DMS153 (cell line): ENCODE data around the gene FMN1.

Source experiments
- DNase-seq: peaks from one replicate; lab custom pipeline; 2025; lab: John Stamatoyannopoulos, UW

The FMN1 gene

DNA sequence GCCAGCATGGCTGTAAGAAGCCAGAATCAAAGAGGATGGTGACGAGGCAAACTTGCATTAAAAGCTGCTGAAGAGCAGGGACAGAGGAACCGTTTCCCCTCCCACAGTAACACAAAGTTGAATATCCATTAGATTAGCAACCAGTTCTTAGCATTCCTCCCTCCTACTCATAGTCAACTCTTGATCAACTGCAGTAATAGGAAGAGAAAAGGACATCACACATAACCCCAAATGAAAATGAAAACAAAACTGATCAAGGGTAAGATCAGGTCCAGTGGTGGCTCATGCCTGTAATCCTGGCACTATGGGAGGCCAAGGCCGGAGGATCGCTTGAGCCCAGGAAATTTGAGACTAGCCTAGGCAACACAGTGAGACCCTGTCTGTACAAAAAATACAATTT is 311.6 kb downstream of the FMN1 start:
- DNase-seq, result no peak

DNA sequence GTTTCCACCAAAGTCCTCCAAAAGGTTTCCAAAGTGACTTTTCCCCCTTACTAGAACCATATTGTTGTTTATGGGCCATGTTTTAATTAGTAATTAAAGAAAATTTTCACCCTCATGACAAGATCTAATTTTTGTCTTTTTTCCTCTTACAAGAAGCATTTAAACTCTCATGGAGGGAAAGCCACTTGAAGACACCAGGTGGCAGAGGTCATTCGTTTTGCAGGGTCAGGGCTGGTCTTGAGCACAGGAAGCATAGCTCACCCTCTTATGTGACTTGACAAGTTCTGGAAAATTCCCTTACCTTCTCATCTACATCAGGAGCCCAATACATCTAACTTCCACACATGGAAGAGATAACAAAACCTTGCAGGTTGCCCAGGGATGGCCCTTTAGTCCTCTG is 313.0 kb downstream of the FMN1 start:
- no peak for DNase-seq

DNA sequence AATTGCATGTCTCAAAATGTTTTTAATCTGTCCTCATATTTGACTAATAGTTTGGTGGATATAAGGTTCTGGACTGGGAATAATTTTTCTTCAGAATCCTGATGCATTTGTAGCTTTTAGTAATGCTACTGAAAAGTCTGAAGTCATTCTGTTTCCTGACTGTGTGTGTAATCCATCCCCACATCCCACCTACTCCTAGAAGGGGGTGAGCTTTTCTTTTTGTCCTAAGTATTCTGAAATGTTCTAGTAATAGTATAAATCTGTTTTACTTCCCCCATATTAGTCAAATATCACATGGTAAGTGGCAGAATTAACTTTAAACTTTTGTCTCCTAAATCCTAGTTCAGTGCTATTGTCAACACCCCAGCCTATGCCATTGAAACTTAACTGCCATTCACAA is 313.9 kb downstream of the FMN1 start:
- no peak for DNase-seq

DNA sequence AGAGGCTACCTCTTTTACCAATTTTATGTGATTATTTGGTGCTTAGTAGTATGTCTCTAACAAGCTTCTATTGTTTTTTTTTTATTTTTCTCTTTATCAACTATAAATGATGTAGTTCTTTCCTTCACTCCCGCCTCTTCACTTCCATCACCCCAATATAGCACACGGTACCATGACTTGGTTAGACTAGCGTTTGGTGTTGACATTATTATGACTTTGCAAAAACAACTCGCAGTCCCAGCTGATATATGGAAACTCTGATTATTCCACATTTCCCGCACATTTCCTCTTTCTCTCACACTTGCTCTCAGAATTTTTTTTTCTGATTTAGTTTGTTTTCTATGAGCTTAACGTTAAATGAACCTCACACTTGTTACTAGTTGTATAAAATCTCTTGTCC is 314.5 kb downstream of the FMN1 start:
- no peak for DNase-seq

- no peak for DNase-seq
Observed at GRCh38 chr15:32878869-32879805, 315.4 kb downstream of the FMN1 start.

- no peak for DNase-seq
Observed at GRCh38 chr15:32878342-32878741, 316.2 kb downstream of the FMN1 start.

- no peak for DNase-seq
Observed at GRCh38 chr15:32877252-32878019, 317.1 kb downstream of the FMN1 start.

DNA sequence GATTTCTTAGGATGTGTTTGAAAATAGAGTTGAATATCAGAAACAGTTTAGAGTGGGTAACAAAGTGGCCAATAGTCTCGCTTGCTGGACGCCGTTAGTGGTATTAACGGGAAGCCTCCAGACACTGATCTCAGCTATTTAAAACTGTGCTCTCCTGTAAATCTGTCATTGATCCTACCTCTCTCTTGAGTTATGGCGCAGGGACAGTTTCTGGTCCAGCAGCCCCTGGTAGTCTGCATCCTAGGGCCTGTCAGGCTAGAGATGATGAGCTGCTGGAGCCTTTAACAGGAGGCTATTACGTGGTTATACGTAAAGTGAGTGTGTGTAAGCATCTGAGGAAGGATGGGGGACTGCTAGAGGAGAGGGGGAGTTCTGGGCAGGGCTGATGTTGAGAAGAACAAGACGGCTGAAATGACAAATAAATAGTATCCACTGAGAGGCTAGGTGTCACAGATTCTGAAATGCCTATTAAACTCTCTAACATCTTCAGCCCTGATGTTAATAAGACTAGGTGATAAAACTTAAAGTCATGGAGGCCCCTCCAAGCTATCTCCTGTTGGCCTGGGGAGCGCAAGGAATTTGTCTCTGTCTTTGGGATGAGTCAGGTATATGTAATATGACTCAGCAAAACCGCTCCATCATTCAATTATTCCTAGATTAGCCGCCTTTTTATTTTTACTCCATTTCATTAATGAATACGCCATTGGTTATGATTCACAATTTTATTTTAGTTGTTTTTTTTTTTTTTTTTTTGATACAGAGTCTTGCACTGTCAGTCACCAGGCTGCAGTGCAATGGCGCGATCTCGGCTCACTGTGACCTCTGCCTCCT is 321.0 kb downstream of the FMN1 start:
- no peak for DNase-seq

DNA sequence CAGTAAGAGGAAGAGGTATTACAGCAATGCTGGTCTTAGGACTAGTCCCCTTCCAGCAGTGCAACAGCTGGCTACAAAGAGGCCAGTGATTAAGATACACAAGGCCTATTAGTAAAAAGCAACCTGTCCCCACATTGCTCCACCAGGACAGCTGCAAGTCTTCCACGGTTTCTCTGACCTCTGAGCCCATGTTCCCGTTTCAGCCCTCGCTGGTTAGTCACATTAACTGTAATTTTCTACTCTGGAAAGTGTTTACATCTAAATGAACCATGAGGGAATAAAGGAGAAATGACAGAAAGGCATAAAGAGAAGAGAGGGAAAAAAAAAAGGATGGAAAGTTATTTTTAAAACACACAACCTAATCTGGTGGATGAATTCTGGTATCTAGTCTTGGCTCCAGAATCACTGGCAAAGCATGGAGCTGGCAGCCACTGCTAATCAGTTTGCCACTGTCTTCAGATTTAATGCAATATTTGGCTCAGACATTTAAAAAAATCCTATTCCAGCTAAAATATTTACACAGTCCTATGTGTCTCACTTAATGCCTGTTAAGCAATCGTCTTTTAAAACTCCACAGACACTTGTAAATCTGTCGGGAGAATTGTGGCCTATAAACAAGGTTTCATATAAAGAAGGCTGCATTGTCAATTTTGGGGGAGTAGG is 321.8 kb downstream of the FMN1 start:
- DNase-seq, result no peak

- no peak for DNase-seq
Observed at GRCh38 chr15:32871883-32872282, 322.6 kb downstream of the FMN1 start.

GRCh38 chr15:32870240-32871033 is 324.1 kb downstream of the FMN1 start:
- no peak for DNase-seq

GRCh38 chr15:32869776-32870175 is 324.7 kb downstream of the FMN1 start:
- no peak for DNase-seq

DNA sequence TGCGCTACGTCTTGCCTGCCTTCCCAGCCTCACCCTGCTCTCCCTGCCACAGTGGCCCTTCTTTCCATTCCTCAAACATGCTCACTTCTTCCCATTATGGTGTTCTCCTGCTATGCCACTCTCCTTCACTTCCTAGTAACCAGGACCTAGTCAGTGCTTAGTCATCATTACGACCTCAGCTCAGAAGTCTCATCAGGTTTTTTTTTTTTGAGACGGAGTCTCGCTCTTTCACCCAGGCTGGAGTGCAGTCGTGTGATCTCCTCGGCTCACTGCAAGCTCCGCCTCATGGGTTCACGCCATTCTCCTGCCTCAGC is 327.2 kb downstream of the FMN1 start:
- no peak for DNase-seq

DNA sequence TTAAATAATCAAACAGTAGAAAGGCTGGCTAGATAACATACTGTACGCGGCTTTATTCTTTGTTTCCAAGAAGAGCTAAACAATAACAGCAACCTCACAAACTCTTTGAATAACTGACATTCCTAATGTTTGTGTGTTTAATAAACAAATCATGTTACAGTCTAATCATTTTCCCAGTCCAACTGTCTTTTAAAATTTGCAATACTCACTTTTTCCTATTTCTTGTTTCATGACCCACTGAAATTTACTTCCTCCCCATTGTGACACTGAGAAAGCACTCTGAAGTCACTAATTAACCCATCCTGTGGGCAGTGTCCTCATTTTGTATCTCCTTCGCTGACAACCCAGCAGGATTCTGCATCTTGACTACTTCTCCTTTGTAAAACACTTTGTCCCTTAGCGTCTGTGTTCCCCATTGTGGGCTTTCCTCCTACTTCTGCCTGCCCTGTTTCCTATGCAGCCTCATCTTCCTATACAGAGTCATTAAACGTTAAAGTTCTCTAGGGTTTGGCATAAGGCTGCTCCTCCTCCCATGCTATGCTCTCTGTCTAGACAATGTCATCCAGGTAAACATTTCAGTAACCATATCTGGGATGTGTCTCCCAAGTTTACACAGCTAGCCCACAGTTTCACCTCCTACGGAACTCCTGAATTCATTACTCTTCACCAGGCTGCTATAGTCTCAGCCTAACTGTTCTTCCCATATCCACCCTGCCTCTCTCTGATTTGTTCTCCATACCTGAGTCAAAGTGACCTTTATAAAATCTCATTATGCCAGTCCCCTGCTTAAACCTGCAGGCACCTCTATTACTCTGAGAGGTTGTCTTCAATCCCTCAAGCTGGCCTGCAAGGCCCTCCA is 327.8 kb downstream of the FMN1 start:
- no peak for DNase-seq

DNA sequence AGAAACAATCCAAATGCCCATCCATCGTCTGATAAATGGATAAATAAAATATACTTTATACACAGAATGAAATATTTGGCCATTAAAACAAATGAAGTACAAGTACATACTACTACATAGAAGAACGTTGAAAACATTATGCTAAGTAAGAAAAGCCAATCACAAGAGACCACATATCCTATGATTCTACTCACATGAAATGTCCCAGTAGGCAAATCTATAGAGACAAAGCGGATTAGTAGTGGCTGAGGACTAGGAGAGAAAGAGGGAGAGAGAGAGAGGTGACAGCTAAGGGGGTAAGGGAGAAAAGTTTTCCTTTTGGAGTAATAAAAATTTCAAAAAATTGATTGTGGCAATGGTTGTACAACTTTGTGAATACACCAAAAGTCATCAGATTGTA is 329.7 kb downstream of the FMN1 start:
- DNase-seq, result no peak

DNA sequence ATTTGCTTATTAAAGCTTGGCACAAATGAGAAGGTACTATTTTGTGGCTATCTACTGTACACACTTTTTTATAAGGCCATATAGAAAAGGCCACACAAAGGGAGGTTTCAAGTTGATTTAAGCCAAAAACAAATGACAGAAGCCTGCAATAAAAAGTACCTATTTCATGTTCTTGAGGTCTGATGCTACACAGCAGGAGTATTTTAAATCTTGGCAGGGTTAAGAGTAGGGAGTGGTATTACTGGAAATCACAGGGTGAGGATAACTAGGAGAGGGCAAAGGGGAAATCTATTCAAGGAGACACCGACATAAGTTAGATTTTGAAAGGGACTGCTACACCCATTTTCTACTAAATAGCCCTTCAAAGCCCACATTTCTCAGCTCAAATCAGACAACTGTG is 330.5 kb downstream of the FMN1 start:
- DNase-seq, result no peak

- no peak for DNase-seq
Observed at GRCh38 chr15:32861761-32862160, 332.8 kb downstream of the FMN1 start.

DNA sequence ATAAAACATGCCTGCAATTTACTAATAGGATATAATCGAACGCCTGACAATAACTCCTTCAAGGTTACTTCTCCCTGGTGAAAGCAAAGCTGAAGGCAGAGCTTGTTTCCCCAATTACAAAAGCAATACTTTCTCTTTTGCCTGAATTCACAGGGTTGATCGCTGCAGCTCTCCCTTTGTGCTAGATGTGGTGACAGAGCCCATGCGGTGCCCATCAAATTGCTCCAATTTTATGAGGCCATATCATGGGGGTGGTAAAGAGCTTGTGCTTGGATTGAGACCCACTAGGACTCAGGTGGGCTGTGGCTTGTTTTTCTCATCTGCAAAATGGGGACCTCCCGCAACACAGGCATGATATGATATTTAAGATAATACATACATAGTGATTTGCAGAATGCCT is 333.3 kb downstream of the FMN1 start:
- DNase-seq, result no peak

DNA sequence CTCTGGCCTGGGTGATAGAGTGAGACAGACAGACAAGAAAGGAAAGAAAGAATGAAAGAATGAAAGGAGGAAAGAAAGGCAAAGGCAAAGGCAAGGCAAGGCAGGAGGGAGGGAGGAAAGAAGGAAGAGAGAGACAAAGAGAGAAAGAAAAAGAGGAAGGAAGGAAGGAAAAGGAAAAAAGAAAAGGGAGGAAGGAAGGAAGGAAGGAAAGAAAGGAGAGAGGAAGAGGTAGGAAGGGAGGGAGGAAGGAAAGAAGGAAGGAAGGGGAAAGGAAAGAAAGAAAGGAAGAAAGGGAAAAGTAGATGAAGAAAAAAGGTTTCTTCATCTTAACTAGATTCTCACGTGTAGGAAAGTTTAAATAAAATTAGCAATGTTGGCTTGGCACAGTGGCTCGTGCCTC is 334.5 kb downstream of the FMN1 start:
- DNase-seq, result no peak

DNA sequence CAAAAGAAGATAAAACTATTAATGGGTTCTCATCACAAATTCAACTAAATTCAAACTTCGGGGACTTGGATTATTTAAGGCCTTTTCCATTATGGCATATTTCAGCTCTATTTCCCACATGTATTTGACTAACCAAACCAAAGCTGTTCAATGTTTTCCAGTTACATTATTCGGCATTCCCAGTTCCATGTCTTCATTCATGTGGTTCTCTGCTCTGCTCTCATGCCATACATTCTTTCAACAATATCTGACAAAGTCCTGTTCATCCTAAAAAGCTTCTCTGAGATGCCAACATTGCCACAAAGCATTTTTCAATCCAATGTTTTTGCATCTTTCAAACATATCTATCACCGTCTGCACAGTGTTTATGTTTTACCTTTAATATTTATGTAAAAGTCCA is 335.3 kb downstream of the FMN1 start:
- DNase-seq, result no peak
